PC-3 (cell line): ENCODE results near the gene RGS7. TPM values are rescaled to one million over a fixed set of nuclear protein-coding genes. Genes with fewer than 3 reads are reported as not detected.

Source experiments
- ATAC-seq: fragments of 200-7000 bp; cut with Tn5 transposase; 2 replicates; pipeline ENCODE4 v1.9.1; 2020; ENCODE audit warnings: mild to moderate bottlenecking, moderate library complexity
- BruUV-seq: library from RNA; stranded (reverse); fragments of 400-500 nt; replicated peaks from 2 replicates; lab custom pipeline; 2021; lab: Mats Ljungman, UMichigan
- CTCF ChIA-PET: fragments of 300-600 bp; sonication (Branson Sonifier 250); formaldehyde crosslinking; loops from one replicate; lab custom pipeline; 2022; ENCODE audit warnings: antibody characterized with exemption; lab: Charles Lee
- POLR2A ChIA-PET: fragments of 300-600 bp; sonication (Branson Sonifier 250); formaldehyde crosslinking; loops from one replicate; lab custom pipeline; 2022; ENCODE audit warnings: antibody characterized with exemption; ENCODE audit not compliant: unreplicated experiment; lab: Charles Lee
- DNase-seq: peaks from one replicate; pipeline ENCODE4 v3.0.0-alpha.2; 2015
- H2AFZ ChIP-seq: fragments of 300-600 bp; sonication (generic); 2 replicates; pipeline ENCODE4 v1.6.0; 2016; ENCODE audit warnings: antibody characterized with exemption, low read length
- H3F3A ChIP-seq: fragments of 300-600 bp; sonication (generic); one replicate; pipeline ENCODE4 v1.6.0; 2017; ENCODE audit warnings: antibody characterized with exemption, low read length, control low read depth, mild to moderate bottlenecking; ENCODE audit not compliant: unreplicated experiment
- H3K27ac ChIP-seq: fragments of 300-600 bp; sonication (generic); 2 replicates; pipeline ENCODE4 v1.5.1; 2016; ENCODE audit warnings: mild to moderate bottlenecking, low read length
- H3K27me3 ChIP-seq: fragments of 300-600 bp; sonication (generic); 2 replicates; pipeline ENCODE4 v1.6.1; 2016; ENCODE audit warnings: low read length, mixed read lengths
- H3K36me3 ChIP-seq: fragments of 300-600 bp; sonication (generic); 2 replicates; pipeline ENCODE4 v1.6.1; 2016; ENCODE audit warnings: low read depth, mixed run types, low read length, mixed read lengths
- H3K4me1 ChIP-seq: fragments of 300-600 bp; sonication (generic); 2 replicates; pipeline ENCODE4 v1.5.1; 2016; ENCODE audit warnings: low read length; ENCODE audit not compliant: insufficient read depth
- H3K4me2 ChIP-seq: fragments of 300-600 bp; sonication (generic); 2 replicates; pipeline ENCODE4 v1.6.0; 2016; ENCODE audit warnings: low read length
- H3K4me3 ChIP-seq: fragments of 300-600 bp; sonication (generic); 2 replicates; pipeline ENCODE4 v1.5.1; 2016; ENCODE audit warnings: mild to moderate bottlenecking, low read length, mixed read lengths
- H3K79me2 ChIP-seq: fragments of 300-600 bp; sonication (generic); 2 replicates; pipeline ENCODE4 v1.6.1; 2017; ENCODE audit warnings: low read length, mixed read lengths
- H3K9ac ChIP-seq: fragments of 300-600 bp; sonication (generic); 2 replicates; pipeline ENCODE4 v1.6.0; 2016; ENCODE audit warnings: mild to moderate bottlenecking, low read length
- H3K9me2 ChIP-seq: fragments of 300-600 bp; sonication (generic); replicated peaks from 2 replicates; pipeline ENCODE4 v1.6.1; 2016; ENCODE audit warnings: mixed run types, low read length, mixed read lengths
- H3K9me3 ChIP-seq: fragments of 300-600 bp; sonication (generic); 2 replicates; pipeline ENCODE4 v1.6.1; 2016; ENCODE audit warnings: low read length, mixed read lengths
- H4K20me1 ChIP-seq: fragments of 300-600 bp; sonication (generic); 2 replicates; pipeline ENCODE4 v1.6.1; 2016; ENCODE audit warnings: low read length, mixed read lengths
- CTCF ChIP-seq: fragments of 300-600 bp; sonication (generic); conservative IDR thresholded peaks from 2 replicates; pipeline ENCODE4 v1.5.1; 2017; ENCODE audit warnings: antibody characterized with exemption, low read depth, mild to moderate bottlenecking, low read length
- EZH2 ChIP-seq: fragments of 300-600 bp; sonication (generic); IDR thresholded peaks from one replicate; pipeline ENCODE4 v1.6.1; 2017; ENCODE audit warnings: antibody characterized with exemption, mild to moderate bottlenecking, low read length; ENCODE audit not compliant: unreplicated experiment
- EZH2phosphoT487 ChIP-seq: fragments of 300-600 bp; sonication (generic); IDR thresholded peaks from 2 replicates; pipeline ENCODE4 v1.6.1; 2018; ENCODE audit warnings: mild to moderate bottlenecking, antibody characterized with exemption, low read length, borderline replicate concordance
- intact Hi-C: fragments of 100-400 bp; cut with micrococcal nuclease; formaldehyde crosslinking; loops from 2 replicates; pipeline ENCODE4 v1.9.0; 2023
- total RNA-seq: library from RNA; depleted of rRNA; stranded (reverse); fragments of >200 nt; gene quantifications from 2 replicates; pipeline ENCODE4 v1.2.3, GENCODE V29; 2014

Gene RGS7
- total RNA-seq, 1 experiment from 2014 or later, result 0.15 TPM

GRCh38 chr1:240917976-240918375 lies 439.0 kb downstream of the RGS7 start:
- no TSS peak for BruUV-seq
- H4K20me1 ChIP-seq, result no peaks in the 10 kb centered on the region
- intact Hi-C loops, result no loop called here
- ATAC-seq (no peak), DNase-seq (no peak)
- no peaks in the 10 kb centered on the region for H3F3A ChIP-seq
- ChIA-PET CTCF (no interaction called here), POLR2A (no interaction called here)
- H3K4me2 ChIP-seq, result no peak overlapping the region
- H3K9me2 ChIP-seq, result no peaks in the 10 kb centered on the region
- H3K4me3 ChIP-seq, result no peak overlapping the region
- TF ChIP-seq CTCF (no peak), EZH2phosphoT487 (no peak), EZH2 (no peak)
- H3K9me3 ChIP-seq, result no peaks in the 10 kb centered on the region
- H3K27ac ChIP-seq, result no peak overlapping the region
- H3K27me3 ChIP-seq, result peaks cover 73% of the 10 kb centered on the region
- H3K36me3 ChIP-seq, result no peaks in the 10 kb centered on the region
- H2AFZ ChIP-seq, result no peak overlapping the region
- no peaks in the 10 kb centered on the region for H3K4me1 ChIP-seq
- H3K79me2 ChIP-seq, result no peaks in the 10 kb centered on the region
- H3K9ac ChIP-seq, result no peak overlapping the region

DNA sequence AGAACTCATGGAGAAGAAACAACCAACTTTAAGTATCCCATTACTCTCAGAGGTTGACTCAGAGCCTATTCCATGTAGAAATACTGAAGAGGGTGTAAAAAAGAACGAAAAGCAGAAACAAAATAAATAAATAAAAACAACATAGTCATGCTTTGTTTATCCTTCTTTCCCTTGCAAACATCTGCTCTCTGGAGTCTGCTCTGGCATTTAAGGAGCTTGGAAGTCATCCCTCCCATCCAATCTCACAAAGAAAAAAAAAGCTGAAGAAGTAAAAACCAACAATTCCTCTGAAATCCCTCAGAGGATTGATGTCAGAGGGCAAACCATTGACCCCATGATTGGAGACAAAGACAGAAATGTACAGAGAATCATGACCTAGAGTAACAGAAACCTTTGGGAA lies 442.5 kb downstream of the RGS7 start:
- ChIA-PET CTCF (no interaction called here), POLR2A (no interaction called here)
- Histone ChIP-seq H3K4me1 (no peaks in the 10 kb centered on the region), H3K4me3 (no peak overlapping the region), H3F3A (no peaks in the 10 kb centered on the region), H3K79me2 (no peaks in the 10 kb centered on the region), H3K4me2 (no peak overlapping the region), H2AFZ (no peak overlapping the region), H3K36me3 (no peaks in the 10 kb centered on the region), H3K27me3 (peaks cover 91% of the 10 kb centered on the region), H4K20me1 (no peaks in the 10 kb centered on the region), H3K9me2 (no peaks in the 10 kb centered on the region), H3K27ac (no peak overlapping the region), H3K9me3 (no peaks in the 10 kb centered on the region), H3K9ac (no peak overlapping the region)
- BruUV-seq, result no TSS peak
- no peak for TF ChIP-seq EZH2
- TF ChIP-seq EZH2phosphoT487, result no peak
- TF ChIP-seq CTCF, result no peak
- intact Hi-C loops, result no loop called here
- no peak for ATAC-seq
- no peak for DNase-seq

DNA sequence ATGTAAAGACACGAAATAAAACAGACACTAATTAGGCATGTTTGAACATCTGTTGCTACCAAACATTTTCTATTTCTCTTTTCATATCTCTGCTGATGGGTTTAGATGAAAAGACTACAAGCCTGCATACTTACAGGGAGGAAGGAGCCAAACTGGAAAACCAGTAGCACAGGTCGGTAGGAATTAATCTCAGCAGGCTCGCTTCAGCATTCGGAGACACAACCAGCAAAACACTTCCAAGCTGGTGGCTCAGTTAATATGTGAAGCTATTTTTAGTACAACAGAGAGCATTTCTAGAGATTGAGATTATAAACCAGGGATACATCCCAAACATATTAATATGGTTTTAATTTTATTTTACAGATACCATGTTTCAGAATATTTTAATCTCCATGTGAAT lies 444.2 kb downstream of the RGS7 start:
- Histone ChIP-seq H3K9ac (no peak overlapping the region), H3K4me2 (no peak overlapping the region), H3K79me2 (no peaks in the 10 kb centered on the region), H3K27me3 (peaks cover 89% of the 10 kb centered on the region), H3K27ac (no peak overlapping the region), H3K9me2 (no peaks in the 10 kb centered on the region), H3K4me3 (no peak overlapping the region), H3K4me1 (no peaks in the 10 kb centered on the region), H3F3A (no peaks in the 10 kb centered on the region), H4K20me1 (no peaks in the 10 kb centered on the region), H2AFZ (no peak overlapping the region), H3K9me3 (no peaks in the 10 kb centered on the region), H3K36me3 (no peaks in the 10 kb centered on the region)
- BruUV-seq, result no TSS peak
- DNase-seq (no peak), ATAC-seq (no peak)
- intact Hi-C loops, result no loop called here
- CTCF ChIA-PET, result no interaction called here
- no peak for TF ChIP-seq CTCF
- POLR2A ChIA-PET, result no interaction called here
